ENCODE measurements around the gene SH3PXD2A. TPM values are rescaled to one million over a fixed set of nuclear protein-coding genes. Genes with fewer than 3 reads are reported as not detected.

Gene SH3PXD2A
- total and polyA plus RNA-seq, 9 of the 15 experiments (the other 6 are each of a cell fraction or from before 2014, with no cell fraction given) = 0.41 to 9.3 (median 2.5) TPM

- Histone ChIP-seq H2AFZ (ENCODE audit: low read depth, low read length) (no peak overlapping the region), H3K27me3 (ENCODE audit: control insufficient read depth in 2 of 2, insufficient read depth in 2 of 2, low read length in 2 of 2) (peaks cover 7 to 62% of the 10 kb centered on the region in 2 experiments; a peak in 4 of 5 replicates), H3K9me3 (replicated peaks; ENCODE audit: control insufficient read depth, insufficient read depth, low read depth, low read length) (no peaks in the 10 kb centered on the region), H4K20me1 (replicated peaks; ENCODE audit: control insufficient read depth, insufficient read depth, low read length) (0 out of 2 replicates have a peak, but pooled peaks cover 5% of the 10 kb centered on the region), H3K4me2 (ENCODE audit: insufficient read depth, low read length) (no peak overlapping the region), H3K4me1 (replicated peaks in 1 of 2; ENCODE audit: control insufficient read depth in 2 of 2, insufficient read depth in 2 of 2, low read length in 2 of 2) (no peaks in the 10 kb centered on the region; a peak in 1 of 5 replicates), H3K4me3 (no peak overlapping the region), H3K79me2 (ENCODE audit: control insufficient read depth, insufficient read depth, low read length) (no peaks in the 10 kb centered on the region), H3K9me1 (ENCODE audit: control insufficient read depth, insufficient read depth, low read length) (no peaks in the 10 kb centered on the region), H3K36me3 (ENCODE audit: control insufficient read depth, insufficient read depth, low read length) (no peaks in the 10 kb centered on the region), H3K27ac (ENCODE audit: extremely low read depth, low read depth, low read length) (no peak overlapping the region), H3K9ac (ENCODE audit: insufficient read depth in 1 of 2, low read depth in 2 of 2, low read length in 2 of 2) (no peak overlapping the region)
- in situ Hi-C loops (cut with MboI) = no loop called here
- WGBS (ENCODE audit: insufficient coverage, low coverage, missing lambda C conversion rate) = 0% methylated on average over 2 of the region's 2 CpGs
- DNase-seq (ENCODE audit: extremely low read depth in 1 of 4, low spot score in 3 of 4) (no peak), ATAC-seq (no peak), FAIRE-seq (no peak)
- no peak for TF ChIP-seq SLC30A9 (CRISPR knock-in tag; IDR thresholded peaks at IDR 0.05)
- TF ChIP-seq MCM7 (IDR thresholded peaks at IDR 0.05) = no peak
- no peak for TF ChIP-seq ATF3 (IDR thresholded peaks at IDR 0.05)
- TF ChIP-seq ATF3 (CRISPR knock-in tag; conservative IDR thresholded peaks at IDR 0.05) = no peak
- ChIA-PET CTCF (ENCODE audit: low intra/inter-chr PET ratio) (interaction anchor here (0.5 kb wide), 1 partner anchor 46 kb away, joined by 3 read pairs; no protein-coding TSS in a partner anchor), POLR2A (no interaction called here)
- no TSS peak for BruUV-seq (replicated peaks)
- intact Hi-C loops (cut with micrococcal nuclease) = no loop called here
Measured at GRCh38 chr10:103808780-103809179, 46.6 kb downstream of the SH3PXD2A start.

GRCh38 chr10:103807996-103808395 is 47.4 kb downstream of the SH3PXD2A start:
- ChIA-PET CTCF (ENCODE audit: low intra/inter-chr PET ratio) (no interaction called here), POLR2A (no interaction called here)

More at GRCh38 chr10:103807996-103808395, 47.4 kb downstream of the SH3PXD2A start:
- DNase-seq (ENCODE audit: extremely low read depth in 1 of 4, low spot score in 3 of 4) (no peak), FAIRE-seq (no peak), ATAC-seq (no peak)
- no peak overlapping the region for H3K4me3 ChIP-seq
- peaks cover 7 to 62% of the 10 kb centered on the region in 2 experiments; a peak in 4 of 5 replicates for H3K27me3 ChIP-seq (ENCODE audit: control insufficient read depth in 2 of 2, insufficient read depth in 2 of 2, low read length in 2 of 2)
- H4K20me1 ChIP-seq (replicated peaks; ENCODE audit: control insufficient read depth, insufficient read depth, low read length) = 0 out of 2 replicates have a peak, but pooled peaks cover 5% of the 10 kb centered on the region
- intact Hi-C loops (cut with micrococcal nuclease) (no loop called here), in situ Hi-C loops (cut with MboI) (no loop called here)
- TF ChIP-seq POLR2G (IDR thresholded peaks at IDR 0.05; ENCODE audit: low read depth, low read length) (no peak), MTA2 (IDR thresholded peaks at IDR 0.05; ENCODE audit: low read depth) (no peak)
- no peaks in the 10 kb centered on the region for H3K9me3 ChIP-seq (replicated peaks; ENCODE audit: control insufficient read depth, insufficient read depth, low read depth, low read length)
- BruUV-seq (replicated peaks) = no TSS peak
- H2AFZ ChIP-seq (ENCODE audit: low read depth, low read length) = no peak overlapping the region
- no peaks in the 10 kb centered on the region for H3K9me1 ChIP-seq (ENCODE audit: control insufficient read depth, insufficient read depth, low read length)
- H3K9ac ChIP-seq (ENCODE audit: insufficient read depth in 1 of 2, low read depth in 2 of 2, low read length in 2 of 2) = no peak overlapping the region
- 4% methylated on average over 6 of the region's 6 CpGs for WGBS (ENCODE audit: insufficient coverage, low coverage, missing lambda C conversion rate)
- no peaks in the 10 kb centered on the region for H3K79me2 ChIP-seq (ENCODE audit: control insufficient read depth, insufficient read depth, low read length)
- no peaks in the 10 kb centered on the region for H3K36me3 ChIP-seq (ENCODE audit: control insufficient read depth, insufficient read depth, low read length)
- H3K4me1 ChIP-seq (replicated peaks in 1 of 2; ENCODE audit: control insufficient read depth in 2 of 2, insufficient read depth in 2 of 2, low read length in 2 of 2) = no peaks in the 10 kb centered on the region; a peak in 1 of 5 replicates
- H3K27ac ChIP-seq (ENCODE audit: extremely low read depth, low read depth, low read length) = no peak overlapping the region
- H3K4me2 ChIP-seq (ENCODE audit: insufficient read depth, low read length) = no peak overlapping the region

Data from K562 (cell line).